ENCODE measurements around the gene LRRC41. TPM values are rescaled to one million over a fixed set of nuclear protein-coding genes. Genes with fewer than 3 reads are reported as not detected.

The LRRC41 gene
- total RNA-seq, 4 donors from 2014 or later, result 26.8 to 87.2 (median 60.3) TPM

DNA sequence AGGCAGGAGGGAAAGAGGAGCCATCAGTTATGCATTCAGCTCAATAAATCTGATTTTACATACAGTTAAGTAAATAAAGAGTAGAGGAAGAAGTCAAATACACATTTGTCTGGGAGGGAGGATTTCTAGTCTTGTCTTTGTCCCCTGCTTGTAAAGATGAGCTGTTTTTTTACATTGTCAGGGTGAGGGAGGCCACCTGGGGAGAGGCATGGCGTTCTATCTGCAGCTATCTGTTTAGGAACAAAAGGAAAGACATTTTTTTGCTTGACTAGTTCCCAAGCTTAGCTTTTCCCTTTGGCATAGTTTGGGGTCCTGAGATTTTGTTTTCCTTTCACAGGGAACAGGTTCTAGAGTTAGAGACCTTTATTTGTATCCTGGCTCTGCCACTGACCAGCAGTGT is 40.9 kb downstream of the LRRC41 start:
- H3K9me3 ChIP-seq, result no peaks in the 10 kb centered on the region
- no peaks in the 10 kb centered on the region for H3K4me1 ChIP-seq
- H3K4me3 ChIP-seq, result no peak overlapping the region
- H3K27ac ChIP-seq, result no peak overlapping the region
- TF ChIP-seq POLR2A (IDR thresholded peaks at IDR 0.05), result no peak
- TF ChIP-seq, protein P1, sequence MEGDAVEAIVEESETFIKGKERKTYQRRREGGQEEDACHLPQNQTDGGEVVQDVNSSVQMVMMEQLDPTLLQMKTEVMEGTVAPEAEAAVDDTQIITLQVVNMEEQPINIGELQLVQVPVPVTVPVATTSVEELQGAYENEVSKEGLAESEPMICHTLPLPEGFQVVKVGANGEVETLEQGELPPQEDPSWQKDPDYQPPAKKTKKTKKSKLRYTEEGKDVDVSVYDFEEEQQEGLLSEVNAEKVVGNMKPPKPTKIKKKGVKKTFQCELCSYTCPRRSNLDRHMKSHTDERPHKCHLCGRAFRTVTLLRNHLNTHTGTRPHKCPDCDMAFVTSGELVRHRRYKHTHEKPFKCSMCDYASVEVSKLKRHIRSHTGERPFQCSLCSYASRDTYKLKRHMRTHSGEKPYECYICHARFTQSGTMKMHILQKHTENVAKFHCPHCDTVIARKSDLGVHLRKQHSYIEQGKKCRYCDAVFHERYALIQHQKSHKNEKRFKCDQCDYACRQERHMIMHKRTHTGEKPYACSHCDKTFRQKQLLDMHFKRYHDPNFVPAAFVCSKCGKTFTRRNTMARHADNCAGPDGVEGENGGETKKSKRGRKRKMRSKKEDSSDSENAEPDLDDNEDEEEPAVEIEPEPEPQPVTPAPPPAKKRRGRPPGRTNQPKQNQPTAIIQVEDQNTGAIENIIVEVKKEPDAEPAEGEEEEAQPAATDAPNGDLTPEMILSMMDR (IDR thresholded peaks at IDR 0.05), result no peak
- DNase-seq, result no peak
- H3K27me3 ChIP-seq, result no peaks in the 10 kb centered on the region
- no peaks in the 10 kb centered on the region for H3K36me3 ChIP-seq
- intact Hi-C loops (cut with DNase I; ENCODE audit: low total_unique reads), result no loop called here

DNA sequence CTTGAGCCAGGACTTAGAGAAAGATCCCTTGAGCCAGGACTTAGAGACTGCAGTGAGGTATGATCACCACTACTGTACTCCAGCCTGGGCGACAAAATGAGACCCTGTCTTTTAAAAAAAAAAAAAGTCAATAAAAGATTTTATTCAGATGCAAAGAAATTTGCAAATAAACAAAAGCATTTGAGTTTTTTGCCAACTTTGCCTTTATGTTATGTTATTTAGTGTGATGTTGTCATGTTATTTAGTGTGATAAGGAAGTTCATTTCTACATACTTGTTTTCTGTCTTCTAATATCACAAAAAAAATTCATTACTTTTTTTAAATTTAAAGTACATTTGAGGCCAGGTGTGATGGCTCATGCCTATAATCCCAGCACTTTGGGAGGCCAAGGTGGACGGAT is 46.9 kb downstream of the LRRC41 start:
- H3K4me3 ChIP-seq, result no peak overlapping the region
- H3K36me3 ChIP-seq, result no peaks in the 10 kb centered on the region
- no peaks in the 10 kb centered on the region for H3K9me3 ChIP-seq
- TF ChIP-seq, protein P1 (IDR thresholded peaks at IDR 0.05), result no peak
- TF ChIP-seq POLR2A (IDR thresholded peaks at IDR 0.05), result no peak
- no peak overlapping the region for H3K27ac ChIP-seq
- no peaks in the 10 kb centered on the region for H3K27me3 ChIP-seq
- intact Hi-C loops (cut with DNase I; ENCODE audit: low total_unique reads), result no loop called here
- no peaks in the 10 kb centered on the region for H3K4me1 ChIP-seq
- DNase-seq, result no peak

DNA sequence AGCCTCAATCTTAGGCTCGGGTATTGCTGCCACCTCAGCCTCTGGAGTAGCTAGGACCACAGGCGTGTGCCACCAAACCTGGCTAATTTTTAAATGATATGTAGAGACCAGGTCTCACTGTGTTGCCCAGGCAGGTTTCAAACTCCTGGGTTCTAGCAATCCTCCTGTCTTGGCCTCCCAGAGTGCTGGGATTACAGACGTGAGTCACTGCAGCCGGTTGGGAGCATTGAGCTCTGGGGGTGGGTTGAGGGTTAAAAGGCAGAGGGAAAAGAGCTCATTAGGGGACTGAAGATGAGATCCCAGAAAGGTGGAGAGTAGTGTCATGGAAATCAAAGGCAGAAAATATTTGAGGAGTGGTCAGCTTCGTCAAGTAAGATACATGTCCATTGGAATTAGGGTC is 48.7 kb downstream of the LRRC41 start:
- no peak for DNase-seq
- Histone ChIP-seq H3K4me3 (no peak overlapping the region), H3K36me3 (no peaks in the 10 kb centered on the region), H3K9me3 (no peaks in the 10 kb centered on the region), H3K27me3 (no peaks in the 10 kb centered on the region), H3K4me1 (no peaks in the 10 kb centered on the region), H3K27ac (no peak overlapping the region)
- TF ChIP-seq POLR2A (IDR thresholded peaks at IDR 0.05), result no peak
- TF ChIP-seq, protein P1 (IDR thresholded peaks at IDR 0.05), result no peak
- intact Hi-C loops (cut with DNase I; ENCODE audit: low total_unique reads), result no loop called here

DNA sequence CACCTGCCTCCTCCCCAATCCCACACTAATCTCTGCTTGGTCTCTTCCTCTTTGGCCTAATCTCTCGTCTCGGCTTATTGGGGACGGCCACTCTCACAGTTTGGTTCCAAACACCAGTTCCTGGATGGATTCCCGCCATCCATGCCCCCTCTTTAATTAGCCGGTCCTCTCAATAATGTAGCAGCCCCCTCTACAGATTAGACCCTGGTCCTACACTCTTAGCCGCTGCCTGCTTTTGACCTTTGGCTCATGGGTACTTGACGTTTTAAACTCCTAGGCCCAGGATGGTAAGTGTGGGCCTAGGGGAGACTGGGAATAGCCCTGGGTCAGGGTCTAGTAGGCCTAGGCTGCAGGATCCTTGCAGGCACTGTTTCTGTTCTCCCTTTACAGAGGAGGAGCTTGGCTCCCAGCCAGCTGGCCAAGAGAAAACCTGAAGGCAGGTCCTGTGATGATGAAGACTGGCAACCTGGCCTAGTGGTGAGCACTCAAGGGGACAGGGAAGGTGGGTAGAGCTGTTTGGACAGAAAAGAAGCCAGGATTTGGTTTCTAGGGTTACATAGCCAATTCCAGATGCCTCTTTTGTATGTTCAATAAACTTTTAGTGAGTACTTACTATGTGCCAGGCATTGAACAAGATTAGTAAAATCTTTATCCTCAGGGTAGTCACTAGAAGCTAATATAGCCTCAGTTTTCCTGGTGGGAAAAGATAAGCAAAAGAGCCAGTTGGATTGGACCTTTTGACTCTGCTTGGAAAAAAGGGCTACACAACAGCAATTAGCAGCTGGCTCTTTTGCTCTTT is 55.1 kb downstream of the LRRC41 start:
- peak; percentile 31 to 40 for DNase-seq
- H3K27me3 ChIP-seq, result no peaks in the 10 kb centered on the region
- no peaks in the 10 kb centered on the region for H3K9me3 ChIP-seq
- H3K27ac ChIP-seq, result no peak overlapping the region
- intact Hi-C loops (cut with DNase I; ENCODE audit: low total_unique reads), result no loop called here
- peak overlapping the region in 1 of 2 donors; percentile 50 for H3K4me3 ChIP-seq
- no peaks in the 10 kb centered on the region for H3K36me3 ChIP-seq
- no peaks in the 10 kb centered on the region for H3K4me1 ChIP-seq
- TF ChIP-seq, protein P1 (IDR thresholded peaks at IDR 0.05), result no peak
- TF ChIP-seq POLR2A (IDR thresholded peaks at IDR 0.05), result no peak

DNA sequence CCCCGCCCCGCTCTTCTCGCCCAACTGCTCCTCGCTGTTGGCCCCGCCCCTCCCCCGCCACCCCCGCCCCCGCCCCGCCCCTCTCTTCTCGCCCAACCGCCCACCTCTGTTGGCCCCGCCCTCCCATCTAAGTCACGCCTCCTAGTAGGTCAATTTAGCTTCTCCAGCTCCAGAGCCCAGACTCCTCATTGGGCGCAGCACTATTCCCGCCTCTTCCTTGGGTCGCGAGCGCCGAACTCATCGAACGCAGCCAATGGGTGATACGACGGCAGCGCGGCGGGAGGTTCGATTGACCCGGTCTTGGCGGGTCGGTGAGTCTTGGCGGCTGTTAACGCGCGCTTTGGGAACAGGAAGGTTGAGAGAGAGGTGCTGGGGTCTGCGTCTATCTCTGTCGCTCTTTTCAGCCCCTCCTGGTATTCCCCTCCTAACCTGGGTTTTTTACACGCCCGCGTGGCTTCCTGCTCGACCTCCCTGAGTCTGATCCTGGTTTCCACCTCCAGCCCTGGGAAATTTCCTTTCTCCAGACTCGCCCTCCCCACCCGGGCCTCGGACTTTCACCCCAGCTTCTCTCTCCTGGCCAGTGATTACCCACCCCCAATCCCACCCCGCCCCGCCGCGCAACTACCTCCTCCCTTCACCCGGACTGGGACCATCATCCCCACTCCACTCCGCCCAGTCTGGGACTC is 55.8 kb downstream of the LRRC41 start, which contains the start of gene RAD54L:
RAD54L (plus strand) TSS at position 328 of the 686 bp plus-strand sequence. CDS start 643 bp downstream, outside the sequence.
- intact Hi-C loops (cut with DNase I; ENCODE audit: low total_unique reads), result no loop called here
- no peaks in the 10 kb centered on the region for H3K4me1 ChIP-seq
- no peaks in the 10 kb centered on the region for H3K27me3 ChIP-seq
- H3K27ac ChIP-seq, result peak within 1 kb of the TSS; percentile 27 to 64
- no peaks in the 10 kb centered on the region for H3K9me3 ChIP-seq
- H3K4me3 ChIP-seq, result peak within 1 kb of the TSS; percentile 47 to 62
- H3K36me3 ChIP-seq, result no peaks in the 10 kb centered on the region
- DNase-seq, result peak; percentile 96 to 99
- TF ChIP-seq, protein P1 (IDR thresholded peaks at IDR 0.05), result peak in 1 of 4 experiments; percentile 23
- no peak for TF ChIP-seq POLR2A (IDR thresholded peaks at IDR 0.05)

All from uterus (tissue), 4 donors.